ENCODE results near the gene PSMA6. TPM values are rescaled to one million over a fixed set of nuclear protein-coding genes. Genes with fewer than 3 reads are reported as not detected.

Gene PSMA6
- total and polyA plus RNA-seq, 2 of the 13 experiments (the other 11 are each of a cell fraction or from before 2014, with no cell fraction given): 525 to 1,109 TPM

- TF ChIP-seq ZSCAN25 (CRISPR knock-in tag; IDR thresholded peaks at IDR 0.05): peak; percentile 47; the same call in 1 of the 2 replicates
- TF ChIP-seq CREM (IDR thresholded peaks at IDR 0.05): peak; percentile 76
- TF ChIP-seq CREM (CRISPR knock-in tag; IDR thresholded peaks at IDR 0.05): no peak
- no peak; the same call in 1 of the 2 replicates for TF ChIP-seq HOXA5 (CRISPR knock-in tag; IDR thresholded peaks at IDR 0.05)
- peak; percentile 19; the same call in 1 of the 2 replicates for TF ChIP-seq TFAP4 (IDR thresholded peaks at IDR 0.05; ENCODE audit: borderline replicate concordance, low read depth)
- TF ChIP-seq POLR2A (IDR thresholded peaks at IDR 0.05; ENCODE audit: insufficient read depth in 1 of 2, low read depth in 2 of 2, low read length in 2 of 2): 0 out of 4 replicates have a peak, but pooled peaks of 1 of the 2 experiments have one; percentile 25
- peak; percentile 76 for TF ChIP-seq CEBPB (IDR thresholded peaks at IDR 0.05; ENCODE audit: borderline replicate concordance, low read depth, low read length)
- peak; percentile 93 for TF ChIP-seq ZNF510 (CRISPR knock-in tag; IDR thresholded peaks at IDR 0.05; ENCODE audit: low read depth)
- TF ChIP-seq ZBTB26 (CRISPR knock-in tag; IDR thresholded peaks at IDR 0.05; ENCODE audit: borderline replicate concordance): peak; percentile 71
- TF ChIP-seq ZNF891 (CRISPR knock-in tag; IDR thresholded peaks at IDR 0.05): no peak
- no peak for TF ChIP-seq ZNF280D (CRISPR knock-in tag; IDR thresholded peaks at IDR 0.05)
- peak; percentile 17; the same call in 1 of the 2 replicates for TF ChIP-seq KDM4B (CRISPR knock-in tag; IDR thresholded peaks at IDR 0.05)
- TF ChIP-seq ZNF446 (CRISPR knock-in tag; IDR thresholded peaks at IDR 0.05): no peak
- no peak for TF ChIP-seq KLF6 (CRISPR knock-in tag; IDR thresholded peaks at IDR 0.05)
- 0 out of 2 replicates have a peak, but pooled peaks have one; percentile 58 for TF ChIP-seq AFF4 (CRISPR knock-in tag; IDR thresholded peaks at IDR 0.05)
- TF ChIP-seq ZFP82 (CRISPR knock-in tag; IDR thresholded peaks at IDR 0.05; ENCODE audit: borderline replicate concordance): no peak
- no peak for TF ChIP-seq PHF8 (CRISPR knock-in tag; IDR thresholded peaks at IDR 0.05)
- peak; percentile 46; the same call in 1 of the 2 replicates for TF ChIP-seq CHD2 (IDR thresholded peaks at IDR 0.05; ENCODE audit: low read depth, low read length)
- TF ChIP-seq ZNF598 (CRISPR knock-in tag; IDR thresholded peaks at IDR 0.05; ENCODE audit: borderline replicate concordance): peak; percentile 85; the same call in 1 of the 2 replicates
- peak; percentile 93 for TF ChIP-seq SOX5 (CRISPR knock-in tag; IDR thresholded peaks at IDR 0.05; ENCODE audit: borderline replicate concordance)
- TF ChIP-seq ZEB1 (IDR thresholded peaks at IDR 0.05; ENCODE audit: insufficient replicate concordance, low read depth): no peak
Observed at GRCh38 chr14:35355981-35356841, 64.0 kb downstream of the PSMA6 start (continued).
